Heart right ventricle (tissue), 16 donors: Measurements from ENCODE around the gene DMRTC2. TPM values are rescaled to one million over a fixed set of nuclear protein-coding genes. Genes with fewer than 3 reads are reported as not detected.
A peak's percentile ranks its signal among the peaks of the same experiment; 100 is the strongest.

Source experiments
- ATAC-seq, 8 donors: fragments of 200-7000 bp; cut with Tn5 transposase; one replicate each; pipeline ENCODE4 v1.9.1; 2020; ENCODE audit warnings: mild to moderate bottlenecking in 8 of 8, moderate library complexity in 8 of 8, moderate number of reproducible peaks in 1 of 8
- DNase-seq, 2 donors: peaks; one replicate each; pipeline ENCODE4 v3.0.0-alpha.2; 2020
- H3K27ac ChIP-seq, 10 donors: fragments of 200-600 bp; sonication (generic) in 2 of 10; one replicate each; pipeline versions ENCODE4 v1.5.0 to v1.8.0; 2020 to 2022; ENCODE audit warnings: mild to moderate bottlenecking in 3 of 10
- H3K27me3 ChIP-seq, 7 donors: fragments of 200-600 bp; one replicate each; pipeline ENCODE4 v1.8.0; 2021 to 2022; ENCODE audit warnings: mild to moderate bottlenecking in 2 of 7
- H3K36me3 ChIP-seq, 9 donors: fragments of 200-600 bp; sonication (generic) in 1 of 9; one replicate each; pipeline versions ENCODE4 v1.5.0 to v1.8.0; 2020 to 2022; ENCODE audit warnings: mild to moderate bottlenecking in 2 of 9
- H3K4me1 ChIP-seq, 9 donors: fragments of 200-600 bp; sonication (generic) in 1 of 9; one replicate each; pipeline versions ENCODE4 v1.5.0 to v1.8.0; 2020 to 2022; ENCODE audit warnings: mild to moderate bottlenecking in 4 of 9
- H3K4me3 ChIP-seq, 10 donors: fragments of 200-600 bp; sonication (generic) in 2 of 10; one replicate each; pipeline versions ENCODE4 v1.5.0 to v1.8.0; 2020 to 2022; ENCODE audit warnings: mild to moderate bottlenecking in 7 of 10, moderate library complexity in 2 of 10
- H3K9me3 ChIP-seq, 11 donors: fragments of 200-600 bp in 10 of 11; sonication (generic) in 2 of 11; one replicate each; pipeline versions ENCODE4 v1.5.0 to v1.8.0; 2013 to 2022; ENCODE audit warnings: mild to moderate bottlenecking in 2 of 11, control low read depth in 1 of 11, moderate library complexity in 1 of 11
- WGBS, 2 donors: extraction: QIAGEN DNeasy Blood & Tissue Kit; methylation state at CpG; one replicate each; pipeline ENCODE4 v1.1.7; 2013; ENCODE audit warnings: inconsistent platforms in 1 of 2; 5-methylcytosine and 5-hydroxymethylcytosine counted together
- intact Hi-C, 10 donors: fragments of 100-400 bp; cut with DNase I; formaldehyde crosslinking; loops; one replicate each; pipeline versions ENCODE4 v1.11.1 to v1.14.2; 2022
- polyA plus RNA-seq, 2 donors: library from polyadenylated mRNA; stranded (reverse); fragments of 200-250 nt; gene quantifications; one replicate each; pipeline ENCODE4 v1.2.3, GENCODE V29; 2013
- total RNA-seq, 10 donors: library from RNA; stranded (reverse); fragmentation: NEBNext Ultra II Directional in 3 of 10; extraction: Animal tissue kit (Norgen Biotek cat#: 25700) in 3 of 10; gene quantifications; one replicate each; pipeline versions ENCODE4 v1.2.1 to v1.2.4, GENCODE V29; 2021 to 2023
- TF ChIP-seq, protein P1 (sequence below), 9 donors: fragments of 200-600 bp; sonication (generic) in 2 of 9; IDR thresholded peaks; one replicate each; pipeline versions ENCODE4 v1.5.0 to v1.8.0; 2021 to 2022; ENCODE audit warnings: antibody characterized with exemption in 9 of 9, mild to moderate bottlenecking in 5 of 9, moderate library complexity in 1 of 9
- donor health status: Arrhythmogenic right ventricular cardiomyopathy.
- donor health status: ischemic (EF 13 %, LVEDD 7.1; RV severe dilation, severe dysfunction).
- donor health status: healthy with polysubstance abuse.
- donor health status: DM: no; HTN: yes; CAD: no.
- donor health status: DM: no; HTN: no; CAD: no.
- donor health status: ischemic (EF 25% LVEDD 6.9; RV normal size, moderate dysfunction).
- donor health status: ischemic (EF 25% LVEDD 5.7; RV mildly dilated, moderate dysfunction).
- donor health status: healthy.
- donor health status: DM: yes; HTN: yes; CAD: no.
- donor health status: Ischemic cardiomyopathy.
- donor health status: ischemic (EF 35%, LVEDD 5.7; RV mildly dilated, moderate dysfunction).
- donor health status: nonischemic (EF 11% LVEDD 7.7; RV severe dilation, severe dysfunction).
- donor health status: DM: yes; HTN: yes; CAD: no.
- donor health status: PGD.
- donor health status: ischemic (EF 29% LVEDD 5.4; RV normal size, mild dysfunction).
- donor health status: nonischemic (EF 23%, LVEDD 6.1; RV moderate dilation, normal function).

Gene DMRTC2
- total and polyA plus RNA-seq, 12 donors = not detected

DNA sequence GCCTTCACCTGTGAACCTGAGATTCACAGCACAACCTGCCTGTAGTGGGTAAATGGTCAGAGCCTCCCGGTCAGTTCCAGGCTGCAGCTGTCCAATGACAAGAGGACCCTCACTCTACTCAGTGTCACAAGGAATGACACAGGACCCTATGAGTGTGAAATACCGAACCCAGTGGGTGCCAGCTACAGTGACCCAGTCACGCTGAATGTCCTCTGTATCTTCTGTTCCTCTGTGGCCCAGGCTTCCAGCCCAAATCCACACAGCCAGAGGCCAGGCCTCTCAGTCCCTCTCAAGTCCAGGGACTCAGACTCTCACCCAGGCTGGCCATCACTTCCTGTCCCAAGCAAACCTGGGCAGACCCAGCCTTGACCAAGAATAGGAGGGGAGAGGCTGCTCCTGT is 37.7 kb upstream of the DMRTC2 start:
- Histone ChIP-seq H3K4me1 (peaks cover 0 to 45% (median 0%) of the 10 kb centered on the region in 9 donors), H3K27ac (peak overlapping the region in 2 of 10 donors; percentile 48 to 89), H3K9me3 (no peaks in the 10 kb centered on the region), H3K36me3 (no peaks in the 10 kb centered on the region), H3K27me3 (peaks cover 0 to 43% (median 34%) of the 10 kb centered on the region in 7 donors), H3K4me3 (no peak overlapping the region)
- DNase-seq = no peak
- intact Hi-C loops = no loop called here
- ATAC-seq = no peak
- 80 to 84% methylated on average over 3 of the region's 3 CpGs for WGBS, 2 donors
- TF ChIP-seq, protein P1, sequence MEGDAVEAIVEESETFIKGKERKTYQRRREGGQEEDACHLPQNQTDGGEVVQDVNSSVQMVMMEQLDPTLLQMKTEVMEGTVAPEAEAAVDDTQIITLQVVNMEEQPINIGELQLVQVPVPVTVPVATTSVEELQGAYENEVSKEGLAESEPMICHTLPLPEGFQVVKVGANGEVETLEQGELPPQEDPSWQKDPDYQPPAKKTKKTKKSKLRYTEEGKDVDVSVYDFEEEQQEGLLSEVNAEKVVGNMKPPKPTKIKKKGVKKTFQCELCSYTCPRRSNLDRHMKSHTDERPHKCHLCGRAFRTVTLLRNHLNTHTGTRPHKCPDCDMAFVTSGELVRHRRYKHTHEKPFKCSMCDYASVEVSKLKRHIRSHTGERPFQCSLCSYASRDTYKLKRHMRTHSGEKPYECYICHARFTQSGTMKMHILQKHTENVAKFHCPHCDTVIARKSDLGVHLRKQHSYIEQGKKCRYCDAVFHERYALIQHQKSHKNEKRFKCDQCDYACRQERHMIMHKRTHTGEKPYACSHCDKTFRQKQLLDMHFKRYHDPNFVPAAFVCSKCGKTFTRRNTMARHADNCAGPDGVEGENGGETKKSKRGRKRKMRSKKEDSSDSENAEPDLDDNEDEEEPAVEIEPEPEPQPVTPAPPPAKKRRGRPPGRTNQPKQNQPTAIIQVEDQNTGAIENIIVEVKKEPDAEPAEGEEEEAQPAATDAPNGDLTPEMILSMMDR (IDR thresholded peaks at IDR 0.05) = no peak

GRCh38 chr19:41808663-41809566 is 35.9 kb upstream of the DMRTC2 start:
- ATAC-seq (peak in 6 of 8 donors; percentile 35 to 65 (median 58)), DNase-seq (peak; percentile 11 to 23)
- TF ChIP-seq, protein P1 (IDR thresholded peaks at IDR 0.05) = no peak
- WGBS, 2 donors = 65 to 72% methylated on average over 16 of the region's 16 CpGs
- intact Hi-C loops = no loop called here
- Histone ChIP-seq H3K4me1 (peaks cover 0 to 41% (median 0%) of the 10 kb centered on the region in 9 donors), H3K4me3 (peak overlapping the region in 1 of 10 donors; percentile 4), H3K9me3 (no peaks in the 10 kb centered on the region), H3K27me3 (peaks cover 0 to 47% (median 27%) of the 10 kb centered on the region in 7 donors), H3K27ac (peak overlapping the region in 2 of 10 donors; percentile 69 to 89), H3K36me3 (no peaks in the 10 kb centered on the region)

- H3K36me3 ChIP-seq = no peaks in the 10 kb centered on the region
- no peaks in the 10 kb centered on the region for H3K9me3 ChIP-seq
- ATAC-seq (peak in 1 of 8 donors; percentile 12), DNase-seq (no peak)
- H3K27me3 ChIP-seq = peaks cover 0 to 47% (median 27%) of the 10 kb centered on the region in 7 donors
- H3K4me3 ChIP-seq = no peak overlapping the region
- intact Hi-C loops = no loop called here
- H3K4me1 ChIP-seq = peaks cover 0 to 35% (median 0%) of the 10 kb centered on the region in 9 donors
- WGBS, 2 donors = 54 to 60% methylated on average over 4 of the region's 4 CpGs
- TF ChIP-seq, protein P1 (IDR thresholded peaks at IDR 0.05) = no peak
- H3K27ac ChIP-seq = peak overlapping the region in 5 of 10 donors; percentile 5 to 89 (median 15)
Measured at GRCh38 chr19:41810301-41810700, 34.5 kb upstream of the DMRTC2 start.

DNA sequence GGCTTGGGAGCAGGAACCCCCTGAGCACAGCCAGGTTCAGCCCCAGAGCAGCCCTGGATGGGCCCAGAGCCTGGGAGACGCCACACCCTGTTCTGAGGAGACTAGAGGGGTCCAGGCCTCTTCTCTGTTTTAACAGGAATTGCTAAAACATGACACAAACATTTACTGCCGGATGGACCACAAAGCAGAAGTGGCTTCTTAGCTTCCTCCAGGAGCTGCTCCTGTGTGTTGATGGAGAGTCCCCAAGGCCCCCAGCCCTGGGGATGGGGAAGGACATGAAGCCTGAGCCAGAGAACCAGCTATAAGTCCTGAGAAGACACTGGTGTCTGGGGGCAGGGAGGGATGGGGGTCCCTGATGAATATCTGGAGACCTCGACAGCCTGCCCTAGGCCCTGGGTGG is 33.8 kb upstream of the DMRTC2 start:
- no peak overlapping the region for H3K4me3 ChIP-seq
- peak in 7 of 8 donors; percentile 40 to 69 (median 64) for ATAC-seq
- H3K36me3 ChIP-seq = no peaks in the 10 kb centered on the region
- WGBS, 2 donors = 51 to 57% methylated on average over 3 of the region's 3 CpGs
- H3K4me1 ChIP-seq = peaks cover 0 to 35% (median 0%) of the 10 kb centered on the region in 9 donors
- TF ChIP-seq, protein P1 (IDR thresholded peaks at IDR 0.05) = no peak
- H3K27me3 ChIP-seq = peaks cover 0 to 47% (median 27%) of the 10 kb centered on the region in 7 donors
- intact Hi-C loops = no loop called here
- H3K27ac ChIP-seq = peak overlapping the region in 4 of 10 donors; percentile 5 to 89 (median 42)
- DNase-seq = peak in 1 of 2 donors; percentile 46
- H3K9me3 ChIP-seq = no peaks in the 10 kb centered on the region
